ENCODE measurements around the gene DLGAP3.
A peak's percentile ranks its signal among the peaks of the same experiment; 100 is the strongest.

DLGAP3 gene

DNA sequence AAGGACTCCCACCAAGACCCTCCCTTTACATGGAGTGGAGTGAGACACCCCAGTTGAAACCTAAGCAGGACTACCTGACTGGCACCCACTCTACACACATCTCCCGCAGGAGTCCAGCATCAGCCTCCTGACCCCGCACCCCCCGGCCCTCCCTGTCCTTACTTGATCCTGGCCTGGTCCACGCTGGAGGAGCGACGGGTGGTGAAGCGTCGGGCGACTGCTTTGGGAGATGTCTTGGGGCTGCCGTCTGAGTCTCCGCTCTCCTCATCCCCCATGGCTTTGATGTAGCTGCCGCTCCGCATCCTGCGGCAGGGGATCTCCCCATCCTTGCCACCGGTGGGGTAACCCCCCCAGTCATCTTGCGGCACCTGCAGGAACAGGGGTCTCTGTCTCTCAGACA is 29.5 kb downstream of the DLGAP3 start:
- H3K27ac ChIP-seq: no peak overlapping the region
- TF ChIP-seq, protein P1, sequence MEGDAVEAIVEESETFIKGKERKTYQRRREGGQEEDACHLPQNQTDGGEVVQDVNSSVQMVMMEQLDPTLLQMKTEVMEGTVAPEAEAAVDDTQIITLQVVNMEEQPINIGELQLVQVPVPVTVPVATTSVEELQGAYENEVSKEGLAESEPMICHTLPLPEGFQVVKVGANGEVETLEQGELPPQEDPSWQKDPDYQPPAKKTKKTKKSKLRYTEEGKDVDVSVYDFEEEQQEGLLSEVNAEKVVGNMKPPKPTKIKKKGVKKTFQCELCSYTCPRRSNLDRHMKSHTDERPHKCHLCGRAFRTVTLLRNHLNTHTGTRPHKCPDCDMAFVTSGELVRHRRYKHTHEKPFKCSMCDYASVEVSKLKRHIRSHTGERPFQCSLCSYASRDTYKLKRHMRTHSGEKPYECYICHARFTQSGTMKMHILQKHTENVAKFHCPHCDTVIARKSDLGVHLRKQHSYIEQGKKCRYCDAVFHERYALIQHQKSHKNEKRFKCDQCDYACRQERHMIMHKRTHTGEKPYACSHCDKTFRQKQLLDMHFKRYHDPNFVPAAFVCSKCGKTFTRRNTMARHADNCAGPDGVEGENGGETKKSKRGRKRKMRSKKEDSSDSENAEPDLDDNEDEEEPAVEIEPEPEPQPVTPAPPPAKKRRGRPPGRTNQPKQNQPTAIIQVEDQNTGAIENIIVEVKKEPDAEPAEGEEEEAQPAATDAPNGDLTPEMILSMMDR (conservative IDR thresholded peaks at IDR 0.05): no peak

DNA sequence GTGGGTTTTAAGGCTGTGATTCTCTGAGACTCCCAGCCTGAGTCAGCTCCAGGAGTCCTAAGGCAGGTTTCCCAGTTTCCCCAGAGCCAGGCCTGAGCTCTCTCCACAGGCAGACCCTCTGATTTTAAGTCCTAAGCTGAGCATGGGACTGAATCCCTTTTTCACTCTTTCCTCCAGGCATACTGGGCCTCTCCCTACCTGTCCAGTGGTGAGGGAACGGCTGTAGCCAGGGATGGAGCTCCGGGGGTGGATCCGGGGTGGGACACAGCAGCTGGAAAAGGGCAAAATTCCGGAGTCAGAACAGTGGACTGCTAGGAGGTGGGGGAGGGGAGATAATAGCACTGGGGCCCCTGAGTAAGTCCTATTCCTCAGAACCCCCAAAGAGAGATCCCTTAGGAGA is 30.0 kb downstream of the DLGAP3 start:
- TF ChIP-seq, protein P1 (conservative IDR thresholded peaks at IDR 0.05): no peak
- no peak overlapping the region for H3K27ac ChIP-seq

GRCh38 chr1:34898330-34898761 is 31.1 kb downstream of the DLGAP3 start:
- TF ChIP-seq, protein P1 (conservative IDR thresholded peaks at IDR 0.05): no peak
- H3K27ac ChIP-seq: no peak overlapping the region

DNA sequence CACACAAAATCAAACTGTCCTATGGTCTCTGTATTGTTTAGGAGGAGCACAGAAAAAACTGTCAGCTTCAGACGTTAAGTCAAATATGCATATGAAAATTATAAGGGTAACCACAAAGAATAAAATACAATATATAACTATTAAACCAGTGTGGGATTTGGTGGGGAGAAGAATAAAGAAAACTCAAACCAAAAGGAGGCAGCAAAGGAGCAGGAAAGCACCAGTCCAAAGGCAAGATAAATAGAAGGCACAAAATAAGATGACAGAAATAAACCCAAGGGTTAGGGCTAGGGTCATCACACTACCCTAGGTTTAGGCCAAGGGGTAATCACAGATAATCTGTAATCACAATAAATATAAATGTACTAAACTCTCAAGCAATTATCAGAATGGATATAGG is 32.8 kb downstream of the DLGAP3 start:
- no peak overlapping the region for H3K27ac ChIP-seq
- TF ChIP-seq, protein P1 (conservative IDR thresholded peaks at IDR 0.05): peak; percentile 44

GRCh38 chr1:34889705-34890104 is 39.7 kb downstream of the DLGAP3 start:
- TF ChIP-seq, protein P1 (conservative IDR thresholded peaks at IDR 0.05): no peak
- no peak overlapping the region for H3K27ac ChIP-seq

- TF ChIP-seq, protein P1 (conservative IDR thresholded peaks at IDR 0.05): no peak
- H3K27ac ChIP-seq: no peak overlapping the region
Measured at GRCh38 chr1:34887593-34887992, 41.9 kb downstream of the DLGAP3 start.

DNA sequence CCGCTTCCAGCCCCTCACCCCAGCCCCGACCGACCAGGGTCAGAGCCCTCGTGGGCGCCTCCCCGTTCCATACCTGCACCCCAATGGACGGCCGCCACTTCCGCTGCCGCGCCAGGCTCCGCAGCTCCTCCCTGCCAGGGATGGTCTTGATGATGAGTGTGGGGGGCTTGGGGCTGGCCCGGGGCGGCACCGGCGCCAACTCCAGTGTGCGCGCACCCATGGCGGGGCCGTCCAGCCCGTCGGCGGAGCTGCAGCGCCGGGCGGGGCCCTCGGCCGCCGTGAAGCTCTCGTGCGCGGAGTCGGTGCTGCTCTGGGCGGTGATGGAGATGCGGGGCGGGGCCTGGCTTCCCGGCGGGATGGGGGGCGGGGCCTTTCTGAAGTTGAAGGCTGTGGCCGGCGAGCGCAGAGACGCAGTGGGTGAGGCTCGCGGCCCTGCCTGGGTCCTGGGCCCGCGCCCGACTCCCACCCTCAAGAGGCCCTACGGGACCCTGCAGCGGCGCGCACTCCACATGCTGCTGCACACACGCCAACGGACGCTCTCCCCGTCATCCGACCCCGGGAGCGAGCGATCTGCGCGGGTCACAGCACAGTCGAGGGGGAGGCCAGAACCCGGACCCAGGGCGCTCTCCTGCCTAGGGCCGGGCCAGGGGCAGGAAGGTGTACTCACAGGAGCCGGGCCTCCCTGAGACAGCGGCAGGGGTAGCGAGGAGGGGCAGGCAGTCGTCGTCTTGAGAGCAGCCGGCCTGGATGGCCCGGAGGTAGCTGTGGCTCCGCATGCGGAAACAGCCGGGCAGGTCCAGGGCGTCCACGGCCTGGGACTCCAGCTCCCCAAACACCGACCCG is 43.8 kb downstream of the DLGAP3 start:
- H3K27ac ChIP-seq: peak overlapping the region; percentile 13; the same call in 1 of the 2 replicates
- TF ChIP-seq, protein P1 (conservative IDR thresholded peaks at IDR 0.05): no peak
